B cell (primary cell): Measurements from ENCODE around the gene PNISR. TPM values are rescaled to one million over a fixed set of nuclear protein-coding genes. Genes with fewer than 3 reads are reported as not detected.

Experiments
- ATAC-seq: fragments of 200-7000 bp; cut with Tn5 transposase; one replicate; pipeline ENCODE4 v1.10.0; 2021; ENCODE audit warnings: low read depth, mild to moderate bottlenecking, moderate number of reproducible peaks, moderate library complexity
- CTCF ChIA-PET: fragments of 350-600 bp; sonication (Branson Sonifier 250); formaldehyde crosslinking; loops from one replicate; lab custom pipeline; 2021; ENCODE audit warnings: antibody characterized with exemption, inconsistent platforms; lab: Charles Lee
- POLR2A ChIA-PET: fragments of 350-600 bp; sonication (Branson Sonifier 250); formaldehyde crosslinking; loops from one replicate; lab custom pipeline; 2021; ENCODE audit warnings: antibody characterized with exemption; lab: Charles Lee
- DNase-seq: peaks from one replicate; pipeline ENCODE4 v3.0.0; 2013
- H2AFZ ChIP-seq: 2 replicates; pipeline ENCODE4 v1.6.1; 2012; ENCODE audit warnings: mild to moderate bottlenecking, low read depth, low read length; ENCODE audit not compliant: insufficient read depth, poor library complexity, severe bottlenecking
- H3K27ac ChIP-seq, 2 donors: 1 replicate in 1 of 2; 2 replicates in 1 of 2; pipeline ENCODE4 v1.5.1; 2012 to 2013; ENCODE audit warnings: low read length in 2 of 2, mild to moderate bottlenecking in 2 of 2, moderate library complexity in 1 of 2
- H3K27me3 ChIP-seq, 4 experiments: fragments of 200-600 bp in 1 of 4; sonication (generic) in 1 of 4; replicated peaks in 1 of 4; 1 replicate in 2 of 4; 2 replicates in 2 of 4; pipeline versions ENCODE4 v1.6.1 to v1.7.0; 2013 to 2016; ENCODE audit warnings: low read length in 3 of 4, mild to moderate bottlenecking in 2 of 4, mixed read lengths in 1 of 4, moderate library complexity in 1 of 4; ENCODE audit not compliant: insufficient read depth in 4 of 4, control insufficient read depth in 3 of 4; ENCODE audit errors: control extremely low read depth in 1 of 4
- H3K36me3 ChIP-seq, 2 experiments: replicated peaks in 1 of 2; 1 replicate in 1 of 2; 2 replicates in 1 of 2; pipeline versions ENCODE4 v1.6.1 to v1.7.1; 2013; ENCODE audit warnings: low read length in 1 of 2; ENCODE audit not compliant: insufficient read depth in 2 of 2, control insufficient read depth in 1 of 2; ENCODE audit errors: control extremely low read depth in 1 of 2, extremely low read depth in 1 of 2
- H3K4me1 ChIP-seq, 2 donors: fragments of 200-600 bp in 1 of 2; sonication (generic) in 1 of 2; 1 replicate in 1 of 2; 2 replicates in 1 of 2; pipeline versions ENCODE4 v1.5.1 to v1.6.1; 2013 to 2017; ENCODE audit warnings: low read length in 2 of 2; ENCODE audit not compliant: control insufficient read depth in 2 of 2, insufficient read depth in 2 of 2
- H3K4me2 ChIP-seq: replicated peaks from 2 replicates; pipeline ENCODE3; 2012; ENCODE audit warnings: mild to moderate bottlenecking, low read depth, low read length; ENCODE audit not compliant: poor library complexity, severe bottlenecking
- H3K4me3 ChIP-seq, 5 experiments: fragments of 200-600 bp in 1 of 5; sonication (generic) in 1 of 5; 1 replicate in 3 of 5; 2 replicates in 2 of 5; pipeline versions ENCODE4 v1.5.1 to v1.7.0; 2011 to 2016; ENCODE audit warnings: low read length in 4 of 5, mild to moderate bottlenecking in 4 of 5, low read depth in 2 of 5, control low read depth in 1 of 5, moderate library complexity in 1 of 5; ENCODE audit not compliant: insufficient read depth in 1 of 5; ENCODE audit errors: control extremely low read depth in 1 of 5, extremely low read depth in 1 of 5
- H3K79me2 ChIP-seq: fragments of 200-600 bp; sonication (generic); one replicate; pipeline ENCODE4 v1.6.0; 2016; ENCODE audit warnings: low read length; ENCODE audit not compliant: control insufficient read depth, insufficient read depth
- H3K9ac ChIP-seq: fragments of 200-600 bp; sonication (generic); 2 replicates; pipeline ENCODE4 v1.6.1; 2017; ENCODE audit warnings: mild to moderate bottlenecking, low read length, moderate library complexity
- H3K9me3 ChIP-seq, 3 donors: one replicate each; pipeline versions ENCODE4 v1.6.1 to v1.7.1; 2013; ENCODE audit warnings: low read length in 2 of 3; ENCODE audit not compliant: control insufficient read depth in 2 of 3, insufficient read depth in 1 of 3; ENCODE audit errors: control extremely low read depth in 1 of 3
- H4K20me1 ChIP-seq: 2 replicates; pipeline ENCODE4 v1.6.0; 2012; ENCODE audit warnings: mild to moderate bottlenecking, low read length; ENCODE audit not compliant: insufficient read depth, control insufficient read depth, poor library complexity, severe bottlenecking
- H3K27ac Mint-ChIP-seq: one replicate; pipeline ENCODE4 v1.8.0; 2021; ENCODE audit warnings: mixed read lengths
- H3K27me3 Mint-ChIP-seq: one replicate; pipeline ENCODE4 v1.8.0; 2021; ENCODE audit warnings: mixed read lengths
- H3K4me1 Mint-ChIP-seq: one replicate; pipeline ENCODE4 v1.8.0; 2021; ENCODE audit warnings: mixed read lengths
- H3K4me3 Mint-ChIP-seq: one replicate; pipeline ENCODE4 v1.8.0; 2021; ENCODE audit warnings: mixed read lengths
- H3K9me3 Mint-ChIP-seq: one replicate; pipeline ENCODE4 v1.8.0; 2022; ENCODE audit warnings: mixed read lengths; ENCODE audit not compliant: insufficient read depth
- CTCF ChIP-seq: fragments of 200-600 bp; IDR thresholded peaks from one replicate; pipeline ENCODE4 v1.8.0; 2022; ENCODE audit warnings: antibody characterized with exemption, mild to moderate bottlenecking
- EZH2 ChIP-seq: IDR thresholded peaks from 2 replicates; pipeline ENCODE4 v1.6.1; 2012; ENCODE audit warnings: borderline replicate concordance, low read depth, mild to moderate bottlenecking, moderate library complexity, low read length; ENCODE audit not compliant: insufficient read depth, poor library complexity, severe bottlenecking
- WGBS: methylation state at CpG from one replicate; pipeline ENCODE4 v1.1.5; 2013; ENCODE audit warnings: missing lambda C conversion rate; ENCODE audit not compliant: insufficient coverage; 5-methylcytosine and 5-hydroxymethylcytosine counted together
- intact Hi-C: fragments of 100-400 bp; cut with micrococcal nuclease; formaldehyde crosslinking; loops from one replicate; pipeline ENCODE4 v1.10.0; 2022
- polyA plus RNA-seq: library from polyadenylated mRNA; depleted of rRNA; stranded (reverse); fragments of >200 nt; gene quantifications from 2 replicates; pipeline ENCODE4 v1.2.3, GENCODE V29; 2012
- total RNA-seq, 2 donors: library from RNA; stranded (reverse); fragments of 120-200 nt in 1 of 2; gene quantifications; 1 replicate in 1 of 2; 2 replicates in 1 of 2; pipeline versions ENCODE4 v1.2.3 to v1.2.4, GENCODE V29; 2013 to 2022

PNISR gene
- total and polyA plus RNA-seq, 2 donors (not counting 1 experiment from before 2014, with no cell fraction given): 84.5 to 403 TPM

- H3K9me3 ChIP-seq: no peaks in the 10 kb centered on the region
- no peaks in the 10 kb centered on the region for H3K4me1 ChIP-seq
- no peaks in the 10 kb centered on the region for H3K27me3 ChIP-seq
- TF ChIP-seq EZH2: no peak
- no peak for TF ChIP-seq CTCF
- intact Hi-C loops: loop anchor here (2.0 kb wide), 1 partner anchor 14 kb away; no protein-coding TSS in a partner anchor
- no peak overlapping the region for H2AFZ ChIP-seq
- peaks cover 26 to 73% of the 10 kb centered on the region in 2 experiments for H3K36me3 ChIP-seq
- no peak overlapping the region for H3K27ac ChIP-seq
- peaks cover 3% of the 10 kb centered on the region for H4K20me1 ChIP-seq
- H3K27ac Mint-ChIP-seq: no peak overlapping the region
- H3K4me2 ChIP-seq: no peak overlapping the region
- H3K9ac ChIP-seq: no peak overlapping the region
- ATAC-seq: no peak
- H3K4me3 ChIP-seq: no peak overlapping the region
- no peak overlapping the region for H3K4me3 Mint-ChIP-seq
- no peaks in the 10 kb centered on the region for H3K27me3 Mint-ChIP-seq
- no peaks in the 10 kb centered on the region for H3K79me2 ChIP-seq
- no peaks in the 10 kb centered on the region for H3K9me3 Mint-ChIP-seq
- DNase-seq: no peak
- WGBS: 97% methylated on average over 3 of the region's 5 CpGs
- H3K4me1 Mint-ChIP-seq: no peaks in the 10 kb centered on the region
- ChIA-PET POLR2A (no interaction called here), CTCF (no interaction called here)
Observed at GRCh38 chr6:99402448-99402847, 22.7 kb downstream of the PNISR start.

- peaks cover 13% of the 10 kb centered on the region for H3K4me1 Mint-ChIP-seq
- H3K27ac Mint-ChIP-seq: no peak overlapping the region
- Histone ChIP-seq H3K4me1 (peaks cover 5 to 12% of the 10 kb centered on the region in 2 donors), H3K79me2 (no peaks in the 10 kb centered on the region), H3K9me3 (no peaks in the 10 kb centered on the region), H3K4me3 (no peak overlapping the region), H3K27ac (no peak overlapping the region), H3K4me2 (no peak overlapping the region), H3K9ac (no peak overlapping the region), H2AFZ (no peak overlapping the region), H3K27me3 (no peaks in the 10 kb centered on the region), H3K36me3 (peaks cover 12 to 29% of the 10 kb centered on the region in 2 experiments), H4K20me1 (no peaks in the 10 kb centered on the region)
- ChIA-PET POLR2A (interaction anchor here (0.6 kb wide), 1 partner anchor 17 kb away, joined by 4 read pairs; no protein-coding TSS in a partner anchor), CTCF (interaction anchor here (0.8 kb wide), 1 partner anchor 9 kb away, joined by 4 read pairs; no protein-coding TSS in a partner anchor)
- intact Hi-C loops: no loop called here
- no peak for DNase-seq
- no CpG with 5 or more reads among the region's 1 CpG for WGBS
- no peaks in the 10 kb centered on the region for H3K9me3 Mint-ChIP-seq
- no peaks in the 10 kb centered on the region for H3K27me3 Mint-ChIP-seq
- H3K4me3 Mint-ChIP-seq: no peak overlapping the region
- TF ChIP-seq CTCF (no peak), EZH2 (no peak)
- ATAC-seq: no peak
Observed at GRCh38 chr6:99397287-99397686, 27.8 kb downstream of the PNISR start.
